Fibroblast of the aortic adventitia (primary cell): Measurements from ENCODE around the gene PCDHGA9. TPM values are rescaled to one million over a fixed set of nuclear protein-coding genes. Genes with fewer than 3 reads are reported as not detected.
"Not testable (repeated sequence)": the region's sequence is repeated elsewhere in the genome, so short reads cannot be mapped to it uniquely, and the experiment has no call there.

Source experiments
- DNase-seq: peaks from one replicate; pipeline ENCODE4 v3.0.0-alpha.2; 2010; ENCODE audit warnings: low read depth
- H3K4me3 ChIP-seq: 2 replicates; pipeline ENCODE4 v1.5.1; 2011; ENCODE audit warnings: low read depth, mild to moderate bottlenecking, control low read depth, low read length, moderate library complexity
- total RNA-seq: library from RNA; depleted of rRNA; stranded (reverse); fragments of >200 nt; gene quantifications from 2 replicates; pipeline ENCODE4 v1.2.3, GENCODE V29; 2012; ENCODE audit warnings: low replicate concordance
- TF ChIP-seq, protein P1 (sequence below): IDR thresholded peaks from 2 replicates; pipeline ENCODE4 v1.5.1; 2011; ENCODE audit warnings: mild to moderate bottlenecking, low read length, control low read depth, inconsistent platforms; ENCODE audit not compliant: insufficient read depth

Gene PCDHGA9
- total RNA-seq, 1 donor = 7.3 TPM

DNA sequence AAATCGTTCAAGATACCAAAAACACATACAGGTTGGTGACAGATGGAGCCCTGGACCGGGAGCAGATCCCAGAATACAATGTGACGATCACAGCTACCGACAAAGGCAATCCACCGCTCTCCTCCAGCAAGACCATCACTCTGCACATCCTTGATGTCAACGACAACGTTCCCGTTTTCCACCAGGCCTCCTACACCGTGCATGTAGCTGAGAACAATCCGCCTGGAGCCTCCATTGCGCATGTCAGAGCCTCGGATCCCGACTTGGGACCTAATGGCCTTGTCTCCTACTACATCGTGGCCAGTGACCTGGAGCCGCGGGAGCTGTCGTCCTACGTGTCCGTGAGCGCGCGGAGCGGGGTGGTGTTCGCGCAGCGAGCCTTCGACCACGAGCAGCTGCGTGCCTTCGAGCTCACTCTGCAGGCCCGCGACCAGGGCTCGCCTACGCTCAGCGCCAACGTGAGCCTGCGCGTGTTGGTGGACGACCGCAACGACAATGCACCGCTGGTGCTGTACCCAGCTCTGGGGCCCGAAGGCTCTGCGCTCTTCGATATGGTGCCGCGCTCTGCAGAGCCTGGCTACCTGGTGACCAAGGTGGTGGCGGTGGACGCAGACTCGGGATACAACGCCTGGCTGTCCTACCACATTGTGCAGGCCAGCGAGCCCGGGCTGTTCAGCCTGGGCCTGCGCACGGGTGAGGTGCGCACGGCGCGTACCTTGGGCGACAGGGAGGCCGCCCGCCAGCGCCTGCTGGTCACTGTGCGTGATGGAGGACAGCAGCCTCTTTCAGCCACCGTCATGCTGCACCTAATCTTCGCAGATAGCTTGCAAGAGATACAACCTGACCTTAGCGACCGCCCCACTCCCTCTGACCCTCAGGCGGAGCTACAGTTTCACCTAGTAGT lies 30.8 kb upstream of the PCDHGA9 start:
- no peak overlapping the region for H3K4me3 ChIP-seq
- DNase-seq = no peak
- TF ChIP-seq, protein P1, sequence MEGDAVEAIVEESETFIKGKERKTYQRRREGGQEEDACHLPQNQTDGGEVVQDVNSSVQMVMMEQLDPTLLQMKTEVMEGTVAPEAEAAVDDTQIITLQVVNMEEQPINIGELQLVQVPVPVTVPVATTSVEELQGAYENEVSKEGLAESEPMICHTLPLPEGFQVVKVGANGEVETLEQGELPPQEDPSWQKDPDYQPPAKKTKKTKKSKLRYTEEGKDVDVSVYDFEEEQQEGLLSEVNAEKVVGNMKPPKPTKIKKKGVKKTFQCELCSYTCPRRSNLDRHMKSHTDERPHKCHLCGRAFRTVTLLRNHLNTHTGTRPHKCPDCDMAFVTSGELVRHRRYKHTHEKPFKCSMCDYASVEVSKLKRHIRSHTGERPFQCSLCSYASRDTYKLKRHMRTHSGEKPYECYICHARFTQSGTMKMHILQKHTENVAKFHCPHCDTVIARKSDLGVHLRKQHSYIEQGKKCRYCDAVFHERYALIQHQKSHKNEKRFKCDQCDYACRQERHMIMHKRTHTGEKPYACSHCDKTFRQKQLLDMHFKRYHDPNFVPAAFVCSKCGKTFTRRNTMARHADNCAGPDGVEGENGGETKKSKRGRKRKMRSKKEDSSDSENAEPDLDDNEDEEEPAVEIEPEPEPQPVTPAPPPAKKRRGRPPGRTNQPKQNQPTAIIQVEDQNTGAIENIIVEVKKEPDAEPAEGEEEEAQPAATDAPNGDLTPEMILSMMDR = no peak

DNA sequence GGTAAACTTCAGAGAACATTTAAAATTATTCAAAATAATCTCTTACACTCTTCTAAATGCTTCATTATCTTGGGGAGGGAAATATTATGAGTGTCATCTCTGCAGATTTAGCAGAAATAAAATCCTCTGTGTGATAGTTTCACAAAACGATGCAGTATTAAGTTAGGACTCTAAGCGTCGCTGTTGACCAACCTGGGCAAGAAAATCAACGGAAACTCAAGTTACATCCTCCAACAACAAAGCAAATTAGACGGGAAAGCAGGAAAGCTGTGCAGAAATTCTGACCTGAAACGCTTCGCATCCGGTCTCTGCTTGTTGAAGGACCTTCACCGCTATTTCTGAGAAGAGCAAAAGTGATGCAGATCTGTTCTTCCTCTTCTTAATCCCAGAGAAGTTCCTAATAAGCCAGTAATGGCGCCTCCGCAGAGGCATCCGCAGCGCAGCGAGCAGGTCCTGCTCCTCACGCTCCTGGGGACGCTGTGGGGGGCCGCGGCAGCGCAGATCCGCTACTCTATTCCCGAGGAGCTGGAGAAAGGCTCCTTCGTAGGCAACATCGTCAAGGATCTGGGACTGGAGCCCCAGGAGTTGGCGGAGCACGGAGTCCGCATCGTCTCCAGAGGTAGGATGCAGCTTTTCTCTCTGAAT lies 28.8 kb upstream of the PCDHGA9 start, which contains the start of gene PCDHGA6:
PCDHGA6 (plus strand) TSS at position 219 of the 645 bp plus-strand sequence; CDS start at position 412, 193 bp downstream.
- DNase-seq = peak; percentile 53
- TF ChIP-seq, protein P1 = peak; percentile 57
- peak within 1 kb of the TSS; percentile 59 for H3K4me3 ChIP-seq

- no peak for DNase-seq
- no peak overlapping the region for H3K4me3 ChIP-seq
- TF ChIP-seq, protein P1 = no peak
Observed at GRCh38 chr5:141374627-141375026, 28.0 kb upstream of the PCDHGA9 start.

DNA sequence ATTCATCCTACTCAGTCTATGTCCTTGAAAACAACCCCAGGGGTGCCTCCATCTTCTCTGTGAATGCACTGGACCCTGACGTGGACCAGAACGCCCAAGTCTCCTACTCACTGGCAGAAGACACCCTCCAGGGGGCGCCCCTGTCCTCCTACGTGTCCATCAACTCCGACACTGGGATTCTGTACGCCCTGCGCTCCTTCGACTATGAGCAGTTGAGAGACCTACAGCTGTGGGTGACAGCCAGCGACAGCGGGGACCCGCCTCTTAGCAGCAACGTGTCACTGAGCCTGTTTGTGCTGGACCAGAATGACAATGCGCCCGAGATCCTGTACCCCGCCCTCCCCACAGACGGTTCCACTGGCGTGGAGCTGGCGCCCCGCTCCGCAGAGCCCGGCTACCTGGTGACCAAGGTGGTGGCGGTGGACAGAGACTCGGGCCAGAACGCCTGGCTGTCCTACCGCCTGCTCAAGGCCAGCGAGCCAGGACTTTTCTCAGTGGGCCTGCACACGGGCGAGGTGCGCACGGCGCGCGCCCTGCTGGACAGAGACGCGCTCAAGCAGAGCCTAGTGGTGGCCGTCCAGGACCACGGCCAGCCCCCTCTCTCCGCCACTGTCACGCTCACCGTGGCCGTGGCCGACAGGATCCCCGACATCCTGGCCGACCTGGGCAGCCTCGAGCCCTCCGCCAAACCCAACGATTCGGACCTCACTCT lies 27.0 kb upstream of the PCDHGA9 start:
- not testable (repeated sequence) for H3K4me3 ChIP-seq, DNase-seq

DNA sequence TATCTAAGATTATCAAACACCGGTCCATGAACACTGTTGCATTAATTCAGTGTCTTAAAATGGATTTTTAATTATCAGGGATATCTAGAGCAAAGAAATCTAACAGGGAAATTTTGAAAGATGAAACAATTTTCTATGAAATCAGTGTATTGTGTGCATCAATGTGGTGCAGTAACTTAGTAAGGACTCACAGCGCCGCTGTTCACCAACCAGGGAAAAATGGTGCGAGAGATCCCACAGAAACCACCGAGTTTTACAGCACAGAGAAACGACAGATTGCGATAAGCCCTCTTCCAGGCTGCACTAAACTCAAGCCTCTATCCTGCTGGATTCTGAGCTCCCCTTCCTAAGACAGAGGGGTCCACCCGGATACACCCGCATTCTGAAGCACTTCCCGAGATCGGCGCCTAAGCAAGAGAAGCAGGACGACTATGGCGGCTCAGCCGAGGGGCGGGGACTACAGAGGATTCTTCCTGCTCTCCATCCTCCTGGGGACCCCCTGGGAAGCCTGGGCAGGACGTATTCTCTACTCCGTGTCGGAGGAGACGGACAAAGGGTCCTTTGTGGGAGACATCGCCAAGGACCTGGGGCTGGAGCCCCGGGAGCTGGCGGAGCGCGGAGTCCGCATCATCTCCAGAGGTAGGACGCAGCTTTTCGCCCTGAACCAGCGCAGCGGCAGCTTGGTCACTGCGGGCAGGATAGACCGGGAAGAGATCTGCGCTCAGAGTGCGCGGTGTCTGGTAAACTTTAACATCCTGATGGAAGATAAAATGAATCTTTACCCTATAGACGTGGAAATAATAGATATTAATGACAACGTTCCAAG lies 19.9 kb upstream of the PCDHGA9 start, which contains the start of gene PCDHGA7:
PCDHGA7 (plus strand) TSS at position 274 of the 826 bp plus-strand sequence; CDS start at position 432, 158 bp downstream.
- DNase-seq = peak; percentile 68
- TF ChIP-seq, protein P1 = peak; percentile 67
- H3K4me3 ChIP-seq = peak within 1 kb of the TSS; percentile 73

DNA sequence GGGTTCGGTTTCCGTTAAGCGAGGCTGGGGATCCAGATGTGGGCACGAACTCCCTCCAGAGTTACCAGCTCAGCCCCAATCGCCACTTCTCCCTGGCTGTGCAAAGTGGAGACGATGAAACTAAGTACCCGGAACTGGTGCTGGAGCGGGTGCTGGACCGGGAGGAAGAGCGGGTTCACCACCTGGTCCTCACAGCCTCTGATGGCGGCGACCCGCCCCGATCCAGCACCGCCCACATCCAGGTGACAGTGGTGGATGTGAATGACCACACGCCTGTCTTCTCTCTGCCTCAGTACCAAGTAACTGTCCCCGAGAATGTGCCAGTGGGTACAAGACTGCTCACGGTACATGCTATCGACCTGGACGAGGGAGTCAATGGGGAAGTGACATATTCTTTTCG lies 19.2 kb upstream of the PCDHGA9 start:
- TF ChIP-seq, protein P1 = no peak
- no peak for DNase-seq
- peak overlapping the region; percentile 73 for H3K4me3 ChIP-seq
